Measurements from ENCODE around the gene SIDT2. TPM values are rescaled to one million over a fixed set of nuclear protein-coding genes. Genes with fewer than 3 reads are reported as not detected.

Gene SIDT2
- total and polyA plus RNA-seq, 2 of the 8 experiments (the other 6 are each of a cell fraction or from before 2014, with no cell fraction given), result 18.5 to 21.1 TPM

- TF ChIP-seq TCF12 (IDR thresholded peaks at IDR 0.05; ENCODE audit: low read depth, low read length) (no peak), TAF1 (IDR thresholded peaks at IDR 0.05; ENCODE audit: low read depth, low read length) (no peak), BRCA1 (IDR thresholded peaks at IDR 0.05; ENCODE audit: low read depth, low read length) (no peak), CEBPB (IDR thresholded peaks at IDR 0.05; ENCODE audit: low read depth, low read length) (no peak), TBP (IDR thresholded peaks at IDR 0.05; ENCODE audit: low read depth, low read length) (no peak)
- TF ChIP-seq, protein P1, sequence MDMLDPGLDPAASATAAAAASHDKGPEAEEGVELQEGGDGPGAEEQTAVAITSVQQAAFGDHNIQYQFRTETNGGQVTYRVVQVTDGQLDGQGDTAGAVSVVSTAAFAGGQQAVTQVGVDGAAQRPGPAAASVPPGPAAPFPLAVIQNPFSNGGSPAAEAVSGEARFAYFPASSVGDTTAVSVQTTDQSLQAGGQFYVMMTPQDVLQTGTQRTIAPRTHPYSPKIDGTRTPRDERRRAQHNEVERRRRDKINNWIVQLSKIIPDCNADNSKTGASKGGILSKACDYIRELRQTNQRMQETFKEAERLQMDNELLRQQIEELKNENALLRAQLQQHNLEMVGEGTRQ (IDR thresholded peaks at IDR 0.05; ENCODE audit: low read length), result no peak
- TF ChIP-seq, protein P2, sequence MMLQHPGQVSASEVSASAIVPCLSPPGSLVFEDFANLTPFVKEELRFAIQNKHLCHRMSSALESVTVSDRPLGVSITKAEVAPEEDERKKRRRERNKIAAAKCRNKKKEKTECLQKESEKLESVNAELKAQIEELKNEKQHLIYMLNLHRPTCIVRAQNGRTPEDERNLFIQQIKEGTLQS (IDR thresholded peaks at IDR 0.05; ENCODE audit: insufficient read depth, low read depth, low read length), result no peak
Observed at GRCh38 chr11:117169736-117170135, 8.8 kb upstream of the SIDT2 start (continued).

All from H1 (cell line).